Stimulated activated CD8-positive, alpha-beta memory T cell treated with anti-CD3 and anti-CD28 coated beads, Interleukin-4, amount 100 ng/mL, for 48 hours (primary cell): ENCODE data around the gene FAM229B.
"Not testable (repeated sequence)": the region's sequence is repeated elsewhere in the genome, so short reads cannot be mapped to it uniquely, and the experiment has no call there.

Experiments
- DNase-seq: peaks from one replicate; pipeline ENCODE4 v3.0.0-alpha.2; 2020

The FAM229B gene

DNA sequence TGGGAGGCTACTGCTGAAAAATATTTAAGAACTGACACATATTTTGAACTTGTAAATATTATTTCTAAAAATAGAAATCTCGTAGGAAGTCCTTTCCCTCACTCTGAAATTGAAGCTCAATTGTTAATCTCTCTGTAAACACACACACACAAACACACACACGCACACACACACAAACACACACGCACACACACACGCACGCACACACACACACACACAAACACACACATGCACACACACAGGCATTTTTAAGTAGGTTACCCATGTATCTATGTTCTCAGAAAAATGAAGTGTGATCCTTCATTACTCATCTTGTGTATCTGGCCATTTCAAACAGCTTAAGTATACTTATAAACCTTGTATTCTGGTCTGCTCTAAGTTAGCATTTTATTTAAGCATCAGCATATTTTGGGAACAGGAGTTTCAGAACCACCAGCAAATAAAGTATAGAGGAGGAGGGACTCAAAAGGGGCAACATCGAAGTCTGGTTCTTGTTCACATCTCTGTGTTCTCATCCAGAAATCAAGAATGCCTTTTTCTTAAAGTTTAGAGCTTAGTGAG is 21.9 kb upstream of the FAM229B start:
- DNase-seq: no peak

DNA sequence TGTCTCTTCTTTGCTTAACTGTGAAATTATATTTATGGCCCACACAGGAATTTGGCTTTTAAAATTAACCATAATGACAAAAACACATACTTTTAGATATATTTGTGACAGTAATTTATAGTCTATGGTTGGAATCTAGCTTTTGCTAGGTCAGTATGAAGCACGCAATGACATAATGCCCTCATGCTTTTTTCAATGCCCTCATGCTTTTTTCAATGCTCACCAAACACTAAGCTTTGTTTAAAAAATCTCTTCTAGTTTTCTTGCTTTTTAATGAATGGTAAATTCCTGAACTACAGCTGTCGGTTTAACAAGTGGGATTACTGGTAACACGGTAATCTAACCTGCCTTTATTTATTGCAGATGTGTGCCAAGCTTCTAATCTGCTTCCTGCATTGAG is 20.8 kb upstream of the FAM229B start:
- no peak for DNase-seq

DNA sequence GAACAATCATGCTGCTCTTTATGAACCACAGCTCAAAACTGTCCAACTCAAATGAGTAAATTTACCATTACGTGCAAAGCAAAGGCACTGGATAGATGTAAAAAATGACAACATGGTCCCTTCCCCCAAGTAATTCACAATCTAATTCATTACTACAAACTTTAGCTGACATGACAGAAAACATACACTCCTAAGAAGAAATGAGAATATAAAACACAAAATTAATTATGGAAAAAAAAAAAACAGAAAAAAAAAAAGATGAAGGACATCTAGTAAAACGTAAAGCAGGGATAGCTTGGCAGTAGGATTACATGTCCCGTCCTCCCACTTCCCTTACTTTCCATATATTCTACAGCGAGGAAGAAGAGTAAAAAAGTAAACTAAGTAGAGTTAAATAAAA is 5.8 kb upstream of the FAM229B start:
- no peak for DNase-seq

DNA sequence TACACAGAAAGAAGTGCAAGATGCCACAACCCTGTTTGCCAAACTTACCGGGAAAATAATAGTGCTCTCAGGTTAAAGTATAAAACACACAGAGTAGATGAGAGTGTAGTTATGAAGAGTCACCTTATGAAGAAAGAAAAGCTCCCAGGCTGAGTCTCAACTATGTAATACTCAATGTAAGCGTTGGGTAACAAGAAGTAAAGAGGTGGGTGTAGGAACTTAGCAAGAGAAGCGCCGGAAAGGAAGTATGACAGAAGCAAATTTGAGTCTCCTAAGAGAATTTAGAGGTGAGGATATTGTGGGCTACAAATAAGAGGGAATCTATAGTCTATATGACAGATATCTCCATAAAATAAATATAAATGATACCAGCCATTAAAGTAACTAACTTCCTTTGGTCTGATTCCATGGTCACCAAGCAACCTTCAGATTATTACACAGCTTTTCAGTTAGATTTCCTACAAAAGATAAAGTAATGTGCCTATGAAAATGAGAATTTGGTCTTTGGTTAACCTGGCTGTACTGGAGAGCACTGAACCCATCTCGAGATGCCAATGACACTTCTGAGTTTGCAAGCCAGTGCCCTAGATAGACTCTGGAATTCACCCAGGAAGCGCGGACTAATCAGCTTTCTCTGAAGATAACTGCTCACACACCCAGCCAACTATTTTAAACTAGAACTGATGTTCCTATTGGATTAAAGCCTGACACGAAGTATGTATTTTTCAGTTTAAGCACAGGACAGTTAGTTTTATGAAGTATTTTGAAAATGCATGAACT is 1.9 kb upstream of the FAM229B start:
- DNase-seq: no peak

DNA sequence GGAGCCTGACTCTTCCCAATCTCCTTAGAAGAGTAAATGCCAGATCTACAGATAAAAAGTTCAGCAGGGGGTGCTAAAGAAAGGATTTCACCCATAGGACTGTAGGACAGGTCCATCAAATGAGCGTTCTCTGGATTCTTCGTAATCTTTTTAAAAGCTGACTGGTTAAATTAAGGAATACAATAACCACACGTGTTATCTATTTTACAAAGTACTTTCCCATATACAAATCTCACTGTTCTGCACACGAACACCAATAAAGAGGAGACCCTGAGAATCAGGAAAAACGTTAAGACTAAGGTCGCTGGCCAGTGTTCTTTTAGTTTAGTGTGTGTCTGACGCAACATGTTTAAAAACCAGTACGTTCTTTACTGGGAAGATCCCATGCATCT is 651 bp upstream of the FAM229B start:
- no peak for DNase-seq

DNA sequence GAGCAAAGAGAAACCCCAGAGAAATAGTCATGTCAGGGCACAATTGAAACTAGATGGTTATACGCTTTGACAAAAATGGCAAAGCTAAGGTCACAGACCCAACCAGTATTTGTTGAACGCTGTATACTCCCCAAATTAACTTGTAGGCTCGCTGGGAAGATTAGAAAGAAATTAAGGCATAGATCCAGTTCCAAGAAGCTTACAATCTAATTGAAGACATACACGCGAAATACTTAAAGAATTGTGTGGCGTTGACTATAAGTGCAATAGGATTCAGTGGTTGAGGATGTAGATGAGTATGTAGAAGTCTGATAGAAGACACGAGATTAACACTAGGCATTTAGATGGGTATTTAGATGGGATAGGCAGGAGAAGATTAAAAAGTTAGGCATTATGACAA is 525 bp downstream of the FAM229B start:
- DNase-seq: no peak

DNA sequence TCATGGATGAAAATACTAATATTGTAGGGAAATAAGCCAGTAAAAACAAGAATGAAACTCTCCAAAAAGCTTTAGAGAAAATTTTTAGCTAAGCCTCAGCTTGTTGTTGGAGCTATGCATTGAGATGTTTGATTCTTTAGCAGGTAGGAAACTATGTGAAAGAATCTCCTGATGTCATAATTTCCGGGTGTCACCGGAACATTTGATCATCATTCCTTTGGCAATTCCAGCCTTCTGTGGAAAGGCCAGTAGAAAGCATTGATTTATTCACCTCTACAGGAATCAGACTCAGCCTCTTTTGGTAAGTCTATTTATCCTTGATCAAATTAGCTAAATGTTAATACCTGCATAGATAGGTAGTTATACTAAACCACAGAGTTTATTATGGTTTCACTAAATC is 9.5 kb downstream of the FAM229B start:
- no peak for DNase-seq

DNA sequence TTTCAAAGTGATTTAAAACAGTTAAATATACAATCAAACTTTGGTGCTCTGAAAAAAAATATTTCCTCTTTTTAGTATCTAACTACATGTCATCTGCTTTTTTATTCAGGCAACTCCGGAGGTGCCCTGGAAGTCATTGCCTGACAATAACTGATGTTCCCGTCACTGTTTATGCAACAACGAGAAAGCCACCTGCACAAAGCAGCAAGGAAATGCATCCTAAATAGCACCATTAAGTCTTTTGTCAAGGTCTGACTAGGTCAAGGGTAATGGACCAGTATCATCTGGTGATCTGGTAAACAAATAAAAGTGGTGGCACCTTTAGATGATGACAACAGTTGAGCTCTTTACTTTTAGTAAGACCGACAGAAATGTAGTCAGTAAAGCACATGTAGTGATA is 13.2 kb downstream of the FAM229B start:
- DNase-seq: no peak

DNA sequence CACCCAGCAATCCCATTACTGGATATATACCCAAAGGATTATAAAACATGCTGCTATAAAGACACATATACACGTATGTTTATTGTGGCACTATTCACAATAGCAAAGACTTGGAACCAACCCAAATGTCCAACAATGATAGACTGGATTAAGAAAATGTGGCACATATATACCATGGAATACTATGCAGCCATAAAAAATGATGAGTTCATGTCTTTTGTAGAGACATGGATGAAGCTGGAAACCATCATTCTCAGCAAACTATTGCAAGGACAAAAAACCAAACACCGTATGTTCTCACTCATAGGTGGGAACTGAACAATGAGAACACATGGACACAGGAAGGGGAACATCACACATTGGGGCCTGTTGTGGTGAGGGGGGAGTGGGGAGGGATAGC is 18.6 kb downstream of the FAM229B start:
- not testable (repeated sequence) for DNase-seq

DNA sequence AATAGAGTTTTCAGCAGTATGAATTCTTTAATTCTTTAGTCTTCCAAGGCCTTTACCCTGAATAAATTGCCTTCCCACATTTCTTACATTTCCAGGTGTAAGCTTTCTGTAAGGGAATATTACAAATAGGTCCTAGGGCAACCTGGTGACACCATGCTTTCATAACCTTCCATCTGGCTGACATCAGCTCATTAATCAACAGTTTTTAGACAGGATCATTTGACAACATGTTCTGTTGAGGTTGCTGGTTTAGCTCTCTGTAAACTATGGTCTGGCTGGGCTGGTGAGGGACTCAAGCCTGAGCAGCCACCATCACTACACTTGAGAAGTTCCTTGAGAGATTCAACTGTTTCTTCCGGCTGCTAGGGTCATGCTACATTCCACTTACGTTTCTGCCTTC is 19.2 kb downstream of the FAM229B start:
- no peak for DNase-seq

DNA sequence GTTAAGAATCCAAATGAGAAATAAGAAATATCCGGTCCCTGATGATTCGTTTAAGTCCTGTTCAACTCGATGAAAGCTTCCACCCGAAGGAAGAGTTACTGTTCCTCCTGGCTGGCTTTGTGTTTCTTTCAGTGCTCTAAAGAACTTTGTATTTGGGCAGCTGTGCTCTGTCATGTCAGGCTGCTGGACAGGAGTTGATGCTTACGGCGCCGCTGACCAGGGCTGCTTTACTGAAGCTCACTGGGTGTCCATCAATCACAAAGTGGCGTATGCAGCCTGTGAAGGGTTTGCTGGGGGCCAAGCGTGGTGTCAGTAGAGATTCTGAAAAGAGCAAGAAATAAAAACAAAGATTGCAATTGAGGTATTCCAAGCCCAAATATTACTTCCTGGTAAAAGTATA is 21.9 kb downstream of the FAM229B start:
- no peak for DNase-seq

DNA sequence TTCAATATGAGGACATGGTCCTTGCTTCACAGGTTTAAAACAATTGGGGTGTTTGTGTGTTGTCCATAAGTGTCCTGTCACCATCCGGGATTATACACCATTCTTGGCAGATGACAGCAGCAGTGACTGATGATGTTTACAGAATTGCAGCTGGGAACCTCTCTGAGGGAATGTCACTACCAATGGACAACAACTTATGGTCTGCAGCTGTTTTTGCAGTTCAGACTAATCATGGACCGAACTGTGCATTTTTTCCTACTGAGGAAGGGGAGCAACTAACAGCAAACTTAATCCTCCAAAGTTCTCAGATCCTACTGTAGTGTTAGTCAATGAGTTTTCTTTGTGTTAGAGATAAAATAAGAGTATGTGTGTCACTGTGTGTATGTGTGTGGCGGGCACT is 26.0 kb downstream of the FAM229B start:
- DNase-seq: no peak

DNA sequence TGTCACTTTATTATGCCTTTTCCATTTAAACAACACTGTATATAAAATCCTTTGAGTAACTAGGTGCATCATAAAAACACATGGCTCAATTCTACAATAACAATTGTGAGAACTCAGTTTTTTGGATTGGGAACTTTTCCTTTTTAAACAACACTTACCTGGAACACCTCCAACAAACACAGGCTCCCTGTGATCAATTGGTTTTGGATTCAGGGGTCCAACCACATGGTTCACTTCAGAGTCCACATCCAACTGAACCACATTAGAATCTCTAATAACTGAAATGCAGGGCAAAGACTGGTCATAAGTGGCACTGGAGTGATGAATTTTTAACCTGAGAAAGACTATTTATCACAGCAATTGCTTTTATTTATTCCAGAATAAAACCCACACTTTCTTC is 26.5 kb downstream of the FAM229B start:
- DNase-seq: no peak

DNA sequence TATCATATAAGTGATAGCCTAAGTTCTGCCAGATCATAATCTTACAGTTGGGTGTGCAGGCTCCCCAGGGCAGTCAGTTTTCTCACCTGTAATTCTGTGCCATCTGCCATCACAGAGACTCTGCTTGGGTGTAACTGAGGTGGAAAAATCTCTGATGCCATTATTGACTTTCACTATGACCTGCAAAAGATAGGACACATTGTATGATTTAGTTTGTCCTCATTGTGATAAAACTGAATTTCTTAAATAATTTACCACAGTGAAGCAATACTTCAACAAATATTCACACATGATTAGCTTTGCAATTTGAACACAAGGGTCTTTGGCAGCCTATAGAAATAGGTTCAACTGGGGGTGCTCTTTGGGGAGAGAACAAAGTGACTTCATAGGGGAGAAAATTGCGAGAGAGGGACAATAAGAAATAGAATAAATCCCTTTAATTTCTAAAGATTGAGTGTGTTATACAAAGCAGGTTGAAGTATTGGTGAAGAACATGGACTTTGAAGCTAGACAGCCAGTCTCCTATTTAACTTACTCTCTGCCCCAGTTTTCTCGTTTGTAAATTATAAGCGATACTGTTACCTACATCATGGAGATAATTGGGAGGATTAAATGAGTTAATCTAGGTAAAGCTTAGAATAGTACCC is 27.3 kb downstream of the FAM229B start:
- no peak for DNase-seq

DNA sequence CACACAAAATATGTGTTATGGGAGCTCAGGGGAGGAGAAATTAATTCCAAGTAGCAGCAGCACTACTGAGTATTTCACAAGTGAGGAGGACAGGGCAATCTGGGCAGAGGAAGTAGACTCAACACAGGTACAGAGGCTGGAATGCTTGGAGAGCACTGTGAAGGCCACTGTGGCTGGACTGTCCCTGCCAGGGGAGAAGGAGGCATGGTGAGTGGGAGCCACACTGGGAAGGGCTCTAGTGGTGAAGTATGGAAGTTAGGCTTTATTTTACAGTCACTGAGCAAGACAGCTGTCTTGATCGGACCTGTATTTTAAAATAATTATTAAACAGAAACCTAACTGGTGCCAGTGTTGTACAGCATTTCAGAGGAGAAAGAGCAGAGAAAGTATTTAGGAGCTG is 28.8 kb downstream of the FAM229B start:
- no peak for DNase-seq

DNA sequence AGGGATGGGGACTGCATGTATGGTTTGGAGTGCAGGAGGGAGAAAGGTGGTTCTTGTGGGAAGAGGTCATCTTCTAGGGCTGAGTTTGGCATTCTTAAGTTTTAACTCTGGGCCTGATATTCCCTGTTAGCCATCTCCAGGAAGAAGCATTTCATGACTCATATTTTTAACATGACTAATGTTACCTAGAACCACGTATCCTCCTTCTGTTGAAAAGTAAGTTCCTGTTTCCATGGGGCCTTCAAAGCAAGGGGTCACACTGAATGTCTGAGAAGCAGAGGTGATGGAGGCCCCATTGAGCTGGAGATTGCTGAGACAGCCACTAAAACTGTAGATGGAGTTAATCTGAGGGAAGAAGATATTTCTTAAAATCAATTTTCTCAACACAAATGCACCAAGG is 30.2 kb downstream of the FAM229B start:
- DNase-seq: no peak

DNA sequence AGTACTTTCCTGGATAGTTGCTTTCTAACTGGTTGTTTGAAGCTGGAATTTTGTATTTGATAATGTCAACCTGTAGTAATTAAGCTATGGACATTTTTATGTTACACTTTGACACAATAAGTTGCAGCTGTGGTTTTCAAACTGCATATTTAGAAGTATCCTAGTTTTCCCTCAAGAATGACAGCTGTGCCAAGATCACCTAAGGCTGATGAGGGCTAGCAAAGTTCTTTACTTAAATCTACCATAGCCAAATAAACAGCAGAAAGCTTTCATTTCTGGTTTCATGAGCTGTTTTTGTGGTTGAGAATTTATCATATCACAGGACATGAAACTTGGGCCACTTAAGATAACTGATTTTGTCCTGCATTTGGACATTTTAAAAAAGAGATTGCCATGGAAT is 30.6 kb downstream of the FAM229B start:
- no peak for DNase-seq

DNA sequence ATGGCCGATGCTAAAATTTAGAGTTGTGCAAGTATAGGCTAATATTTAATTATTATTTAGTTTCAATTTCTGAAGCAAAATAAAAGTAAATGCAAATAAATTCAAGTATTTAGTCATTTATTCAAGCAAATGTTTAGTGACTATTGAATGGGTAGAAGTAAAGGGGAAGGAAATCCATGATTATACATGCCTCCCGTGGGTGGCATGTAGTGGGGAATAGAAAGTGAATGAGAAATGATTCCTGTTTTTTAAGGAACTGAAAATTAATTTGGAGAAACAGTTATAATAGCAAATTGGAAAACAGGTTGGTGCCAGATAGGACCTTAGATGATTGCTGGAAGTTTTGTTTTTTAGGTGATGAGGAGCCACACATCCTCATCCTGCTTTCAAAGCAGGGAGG is 35.4 kb downstream of the FAM229B start:
- DNase-seq: no peak

DNA sequence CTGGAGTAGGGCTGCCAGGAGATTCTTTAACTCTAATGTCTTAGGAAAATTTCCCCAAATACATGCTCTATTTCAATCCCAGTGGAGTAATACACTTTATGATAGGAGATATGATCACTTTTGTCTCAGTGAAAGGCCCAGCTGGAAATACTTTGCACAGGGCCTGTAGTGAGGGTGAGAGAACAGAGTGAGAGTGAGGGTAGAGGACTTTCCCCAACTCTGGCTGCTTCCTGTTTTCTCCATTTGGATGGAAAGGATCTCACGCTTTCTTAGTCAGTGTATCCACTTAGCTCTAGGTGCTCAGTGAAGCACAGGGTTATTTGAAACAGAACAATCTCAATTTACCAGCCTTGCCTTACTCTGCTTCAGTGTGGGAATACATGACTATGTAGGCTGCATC is 36.6 kb downstream of the FAM229B start:
- no peak for DNase-seq

DNA sequence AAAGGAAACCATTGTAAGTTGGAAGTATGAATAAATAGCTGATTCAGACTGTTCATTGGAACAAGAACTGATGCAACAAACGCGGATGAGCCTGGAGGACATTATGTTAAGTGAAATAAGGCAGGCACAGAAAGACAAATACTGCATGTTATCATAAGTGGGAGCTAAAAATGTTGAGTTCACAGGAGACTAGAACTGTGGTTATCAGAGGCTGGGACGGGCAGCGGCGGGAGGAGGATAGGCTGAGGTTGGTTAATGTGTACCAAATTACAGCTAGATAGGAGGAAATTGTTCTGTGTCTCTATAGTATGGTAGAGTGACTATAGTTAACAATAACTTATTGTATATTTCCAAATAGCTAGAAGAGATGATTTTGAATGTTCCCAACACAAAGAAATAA is 40.8 kb downstream of the FAM229B start:
- no peak for DNase-seq

DNA sequence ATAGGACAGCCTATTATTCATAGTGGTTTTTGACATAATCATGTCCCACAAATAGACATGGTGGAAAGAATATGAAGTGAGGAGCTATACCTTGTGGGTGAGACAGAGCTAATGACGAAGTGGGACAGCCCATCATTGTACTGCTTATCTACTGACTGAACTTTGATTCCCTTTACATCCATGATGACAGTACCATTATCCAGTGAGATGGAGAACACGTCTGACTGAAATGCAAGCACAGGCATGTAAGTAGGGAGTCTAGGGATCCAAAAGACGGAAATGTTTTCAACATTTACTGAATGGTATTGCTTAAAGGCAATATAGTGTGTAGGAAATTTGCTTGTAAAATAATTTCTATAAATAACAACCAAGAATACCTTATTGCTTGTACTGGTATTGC is 43.5 kb downstream of the FAM229B start:
- DNase-seq: no peak

DNA sequence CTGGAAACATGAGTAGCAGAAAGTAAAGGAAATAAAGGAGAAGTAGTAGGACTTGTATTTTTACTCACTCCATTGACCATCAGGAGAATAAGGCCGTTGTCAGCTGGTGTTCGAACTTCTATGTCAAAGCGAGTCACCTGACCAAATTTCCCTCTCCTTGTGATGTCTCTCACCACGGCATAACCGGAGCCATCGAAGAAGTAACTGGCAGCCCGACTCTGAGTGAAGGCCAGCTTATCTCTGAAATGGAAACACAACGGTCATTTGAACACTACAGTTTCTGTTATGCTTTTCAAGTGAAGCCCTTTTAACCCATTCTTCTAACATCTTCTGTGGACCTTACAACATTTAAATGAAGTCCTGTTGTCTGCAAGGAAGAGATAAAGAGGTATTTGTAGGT is 51.7 kb downstream of the FAM229B start:
- DNase-seq: no peak

DNA sequence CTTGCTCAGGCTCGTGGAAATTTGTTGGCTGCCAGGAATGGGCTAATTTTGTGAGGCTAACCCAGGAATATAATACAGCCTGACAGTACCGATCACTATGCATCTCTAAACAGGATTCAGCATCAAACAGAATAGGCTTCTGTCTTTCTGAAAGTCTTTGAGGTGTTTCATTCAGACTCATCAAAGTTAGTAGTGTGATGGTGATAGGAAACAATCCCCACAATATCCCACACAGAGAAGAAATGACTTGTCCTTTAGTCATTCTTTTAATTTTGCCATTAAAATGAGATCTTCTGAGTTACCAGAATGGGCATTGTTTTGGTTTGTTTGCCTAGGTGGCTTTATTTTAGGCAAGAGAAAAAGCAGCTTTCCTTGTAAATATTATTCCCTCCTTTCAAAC is 54.3 kb downstream of the FAM229B start:
- no peak for DNase-seq

DNA sequence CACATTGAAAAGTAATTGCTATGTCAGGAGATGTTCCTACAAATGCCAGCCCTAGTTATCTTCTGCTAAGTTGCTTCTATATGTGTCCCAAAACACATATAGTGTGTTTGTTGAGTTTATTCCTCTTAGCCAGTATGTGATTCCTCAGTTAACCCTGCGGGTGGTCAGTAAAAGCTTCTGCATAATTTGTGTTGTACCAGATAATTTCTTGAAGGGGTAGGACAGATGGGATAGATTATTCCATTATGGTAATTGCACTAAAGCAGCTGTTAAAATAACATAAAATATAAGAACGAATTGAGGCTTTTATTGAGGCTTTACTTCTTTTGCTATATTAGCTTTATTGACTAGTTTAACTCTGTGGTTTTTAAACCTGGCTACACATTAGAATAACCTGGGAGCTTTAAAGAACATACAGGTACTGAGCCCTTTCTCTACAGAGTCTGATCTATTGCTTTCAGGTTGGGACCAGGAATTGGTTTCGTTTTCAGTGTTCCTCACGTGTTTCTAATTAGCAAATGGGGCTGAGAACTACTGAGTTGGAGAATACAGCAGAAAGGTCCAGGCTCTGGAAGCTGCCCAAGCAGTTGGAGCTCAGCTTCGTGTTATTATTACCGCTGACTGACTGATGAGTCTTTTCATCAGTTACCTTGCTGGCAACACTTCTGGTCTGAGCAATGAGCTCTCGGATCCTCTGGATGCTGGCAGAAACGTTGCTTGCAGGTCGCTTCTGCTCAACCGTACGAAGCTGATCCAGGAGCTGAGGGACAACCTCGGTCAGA is 56.9 kb downstream of the FAM229B start:
- no peak for DNase-seq
